ENCODE measurements around the gene CST2.

- TF ChIP-seq CTCF (conservative IDR thresholded peaks at IDR 0.05; ENCODE audit: low read length) (no peak), EZH2phosphoT487 (IDR thresholded peaks at IDR 0.05; ENCODE audit: borderline replicate concordance) (no peak)
Observed at GRCh38 chr20:23872065-23872464, 45.5 kb upstream of the CST2 start.
